Muscle layer of duodenum (tissue), 2 donors: ENCODE measurements around the gene CATSPER4.
A peak's percentile ranks its signal among the peaks of the same experiment; 100 is the strongest.

Experiments used
- H3K27ac ChIP-seq: one replicate; pipeline ENCODE4 v1.7.0; 2013; ENCODE audit warnings: mild to moderate bottlenecking, low read length
- H3K27me3 ChIP-seq: one replicate; pipeline ENCODE4 v1.7.0; 2013; ENCODE audit warnings: low read depth, mild to moderate bottlenecking, control low read depth, low read length
- H3K36me3 ChIP-seq, 2 donors: one replicate each; pipeline ENCODE4 v1.7.0; 2013; ENCODE audit warnings: low read length in 2 of 2, control low read depth in 1 of 2, mild to moderate bottlenecking in 1 of 2; ENCODE audit not compliant: insufficient read depth in 2 of 2, control insufficient read depth in 1 of 2
- H3K4me1 ChIP-seq, 2 donors: one replicate each; pipeline ENCODE4 v1.7.0; 2013; ENCODE audit warnings: low read length in 2 of 2, mild to moderate bottlenecking in 2 of 2, control low read depth in 1 of 2, moderate library complexity in 1 of 2; ENCODE audit not compliant: insufficient read depth in 2 of 2, control insufficient read depth in 1 of 2
- H3K4me3 ChIP-seq, 2 donors: one replicate each; pipeline ENCODE4 v1.7.0; 2013; ENCODE audit warnings: low read length in 2 of 2, low read depth in 1 of 2, mild to moderate bottlenecking in 1 of 2
- H3K9me3 ChIP-seq, 2 donors: one replicate each; pipeline ENCODE4 v1.7.0; 2013; ENCODE audit warnings: low read length in 2 of 2, control low read depth in 1 of 2, mild to moderate bottlenecking in 1 of 2; ENCODE audit not compliant: control insufficient read depth in 1 of 2
- donor health status: healthy.

Gene CATSPER4

GRCh38 chr1:26168410-26169197 is 21.8 kb upstream of the CATSPER4 start, which contains the start of gene C1orf232:
C1orf232 (minus strand) TSS chr1:26168963; CDS start chr1:26168499, 464 bp downstream.
- Histone ChIP-seq H3K4me1 (peaks cover 10 to 26% of the 10 kb centered on the region in 2 donors), H3K27ac (peak within 1 kb of the TSS; percentile 72), H3K4me3 (peak within 1 kb of the TSS; percentile 79 to 89), H3K36me3 (no peaks in the 10 kb centered on the region), H3K27me3 (no peaks in the 10 kb centered on the region), H3K9me3 (no peaks in the 10 kb centered on the region)

- H3K27me3 ChIP-seq = no peaks in the 10 kb centered on the region
- H3K36me3 ChIP-seq = no peaks in the 10 kb centered on the region
- peak overlapping the region; percentile 3 for H3K27ac ChIP-seq
- peak overlapping the region; percentile 79 to 89 for H3K4me3 ChIP-seq
- H3K4me1 ChIP-seq = peaks cover 10 to 22% of the 10 kb centered on the region in 2 donors
- H3K9me3 ChIP-seq = no peaks in the 10 kb centered on the region
Measured at GRCh38 chr1:26169198-26169554, 21.2 kb upstream of the CATSPER4 start.

- Histone ChIP-seq H3K9me3 (no peaks in the 10 kb centered on the region), H3K4me3 (peak within 1 kb of the TSS; percentile 79 to 89), H3K27ac (peak within 1 kb of the TSS; percentile 72), H3K27me3 (no peaks in the 10 kb centered on the region), H3K4me1 (peaks cover 10 to 22% of the 10 kb centered on the region in 2 donors), H3K36me3 (no peaks in the 10 kb centered on the region)
Measured at GRCh38 chr1:26169669-26170471, 20.5 kb upstream of the CATSPER4 start, which contains the start of gene ZNF593. ZNF593 (plus strand) TSS chr1:26169908; CDS start chr1:26169984, 76 bp downstream.

- no peaks in the 10 kb centered on the region for H3K9me3 ChIP-seq
- peak overlapping the region; percentile 79 to 89 for H3K4me3 ChIP-seq
- H3K36me3 ChIP-seq = no peaks in the 10 kb centered on the region
- peaks cover 10 to 22% of the 10 kb centered on the region in 2 donors for H3K4me1 ChIP-seq
- H3K27me3 ChIP-seq = no peaks in the 10 kb centered on the region
- H3K27ac ChIP-seq = peak overlapping the region; percentile 72
Measured at GRCh38 chr1:26170472-26170821, 20.0 kb upstream of the CATSPER4 start.

GRCh38 chr1:26171084-26172072 is 19.0 kb upstream of the CATSPER4 start, which contains the start of gene ZNF593OS:
ZNF593OS (minus strand) TSS chr1:26171832; CDS start chr1:26171661, 171 bp downstream.
- H3K27me3 ChIP-seq = no peaks in the 10 kb centered on the region
- H3K4me3 ChIP-seq = peak within 1 kb of the TSS; percentile 79 to 89
- no peaks in the 10 kb centered on the region for H3K9me3 ChIP-seq
- no peaks in the 10 kb centered on the region for H3K36me3 ChIP-seq
- H3K27ac ChIP-seq = no peak within 1 kb of the TSS
- peaks cover 10 to 22% of the 10 kb centered on the region in 2 donors for H3K4me1 ChIP-seq

GRCh38 chr1:26175346-26175745 is 15.1 kb upstream of the CATSPER4 start:
- Histone ChIP-seq H3K27ac (no peak overlapping the region), H3K4me3 (no peak overlapping the region), H3K27me3 (no peaks in the 10 kb centered on the region), H3K9me3 (no peaks in the 10 kb centered on the region), H3K4me1 (peaks cover 5 to 13% of the 10 kb centered on the region in 2 donors), H3K36me3 (no peaks in the 10 kb centered on the region)

- Histone ChIP-seq H3K27me3 (no peaks in the 10 kb centered on the region), H3K36me3 (no peaks in the 10 kb centered on the region), H3K4me3 (no peak within 1 kb of the TSS), H3K27ac (no peak within 1 kb of the TSS), H3K9me3 (no peaks in the 10 kb centered on the region), H3K4me1 (no peaks in the 10 kb centered on the region)
Measured at GRCh38 chr1:26177182-26177684, 13.2 kb upstream of the CATSPER4 start, which contains the start of gene CNKSR1. CNKSR1 (plus strand) TSS chr1:26177491; CDS start chr1:26177548, 57 bp downstream.

- Histone ChIP-seq H3K36me3 (no peaks in the 10 kb centered on the region), H3K4me3 (no peak overlapping the region), H3K27me3 (no peaks in the 10 kb centered on the region), H3K4me1 (no peaks in the 10 kb centered on the region), H3K9me3 (no peaks in the 10 kb centered on the region), H3K27ac (no peak overlapping the region)
Measured at GRCh38 chr1:26180010-26180506, 10.3 kb upstream of the CATSPER4 start.

GRCh38 chr1:26181586-26182382 is 8.6 kb upstream of the CATSPER4 start:
- H3K9me3 ChIP-seq = no peaks in the 10 kb centered on the region
- no peaks in the 10 kb centered on the region for H3K4me1 ChIP-seq
- no peaks in the 10 kb centered on the region for H3K27me3 ChIP-seq
- H3K36me3 ChIP-seq = no peaks in the 10 kb centered on the region
- no peak overlapping the region for H3K4me3 ChIP-seq
- H3K27ac ChIP-seq = no peak overlapping the region

GRCh38 chr1:26182383-26182696 is 8.1 kb upstream of the CATSPER4 start:
- H3K4me3 ChIP-seq = no peak overlapping the region
- H3K27me3 ChIP-seq = no peaks in the 10 kb centered on the region

More at GRCh38 chr1:26182383-26182696, 8.1 kb upstream of the CATSPER4 start:
- H3K4me1 ChIP-seq = no peaks in the 10 kb centered on the region
- H3K9me3 ChIP-seq = no peaks in the 10 kb centered on the region
- no peak overlapping the region for H3K27ac ChIP-seq
- no peaks in the 10 kb centered on the region for H3K36me3 ChIP-seq
